PC-9 (cell line): ENCODE results near the gene LCA5. TPM values are rescaled to one million over a fixed set of nuclear protein-coding genes. Genes with fewer than 3 reads are reported as not detected.
"Not testable (repeated sequence)": the region's sequence is repeated elsewhere in the genome, so short reads cannot be mapped to it uniquely, and the experiment has no call there.

Source experiments
- BruUV-seq: library from RNA; stranded (reverse); fragments of 400-500 nt; replicated peaks from 2 replicates; lab custom pipeline; 2021; lab: Mats Ljungman, UMichigan
- CTCF ChIA-PET: fragments of 300-600 bp; sonication (Branson Sonifier 250); formaldehyde crosslinking; loops from one replicate; lab custom pipeline; 2022; ENCODE audit warnings: antibody characterized with exemption; lab: Charles Lee
- POLR2A ChIA-PET: fragments of 300-600 bp; sonication (Branson Sonifier 250); formaldehyde crosslinking; loops from one replicate; lab custom pipeline; 2022; ENCODE audit warnings: antibody characterized with exemption; ENCODE audit not compliant: unreplicated experiment; lab: Charles Lee
- DNase-seq, 2 experiments: peaks; one replicate each; pipeline versions ENCODE4 v3.0.0 to v3.0.0-alpha.2; 2015 to 2022; ENCODE audit warnings: mixed read lengths in 1 of 2
- H2AFZ ChIP-seq: fragments of 200-600 bp; sonication (generic); 2 replicates; pipeline ENCODE4 v1.8.1; 2017; ENCODE audit warnings: antibody characterized with exemption
- H3F3A ChIP-seq: fragments of 200-600 bp; sonication (generic); 2 replicates; pipeline ENCODE4 v1.8.1; 2017; ENCODE audit warnings: antibody characterized with exemption, mild to moderate bottlenecking, low read depth; ENCODE audit not compliant: insufficient read depth
- H3K27ac ChIP-seq: fragments of 200-600 bp; sonication (generic); 2 replicates; pipeline ENCODE4 v1.6.1; 2016; ENCODE audit warnings: mixed run types
- H3K27me3 ChIP-seq: fragments of 200-600 bp; sonication (generic); 2 replicates; pipeline ENCODE4 v1.6.1; 2016; ENCODE audit warnings: low read depth, mixed run types; ENCODE audit not compliant: insufficient read depth
- H3K36me3 ChIP-seq: fragments of 200-600 bp; sonication (generic); 2 replicates; pipeline ENCODE4 v1.6.1; 2016; ENCODE audit warnings: low read depth, mixed run types
- H3K4me1 ChIP-seq: fragments of 200-600 bp; sonication (generic); replicated peaks from 2 replicates; pipeline ENCODE4 v1.6.1; 2016; ENCODE audit warnings: mixed run types; ENCODE audit not compliant: insufficient read depth
- H3K4me2 ChIP-seq: fragments of 200-600 bp; sonication (generic); 2 replicates; pipeline ENCODE4 v1.6.1; 2017; ENCODE audit warnings: mixed run types
- H3K4me3 ChIP-seq: fragments of 200-600 bp; sonication (generic); 2 replicates; pipeline ENCODE4 v1.6.1; 2016; ENCODE audit warnings: mixed run types
- H3K79me2 ChIP-seq: fragments of 200-600 bp; sonication (generic); 2 replicates; pipeline ENCODE4 v1.6.1; 2017; ENCODE audit warnings: low read depth, mixed run types
- H3K9me2 ChIP-seq: fragments of 200-600 bp; sonication (generic); 2 replicates; pipeline ENCODE4 v1.8.1; 2017; ENCODE audit warnings: mild to moderate bottlenecking; ENCODE audit not compliant: insufficient read depth
- H3K9me3 ChIP-seq: fragments of 200-600 bp; sonication (generic); 2 replicates; pipeline ENCODE4 v1.8.1; 2016; ENCODE audit warnings: low read depth; ENCODE audit not compliant: insufficient read depth
- H4K20me1 ChIP-seq: fragments of 200-600 bp; sonication (generic); 2 replicates; pipeline ENCODE4 v1.8.1; 2017; ENCODE audit not compliant: insufficient read depth
- EZH2 ChIP-seq: fragments of 200-600 bp; sonication (generic); IDR thresholded peaks from 2 replicates; pipeline ENCODE4 v1.8.0; 2017; ENCODE audit warnings: antibody characterized with exemption, low read depth
- intact Hi-C: fragments of 100-400 bp; cut with micrococcal nuclease; formaldehyde crosslinking; loops from one replicate; pipeline ENCODE4 v1.10.0; 2022; ENCODE audit not compliant: unreplicated experiment
- total RNA-seq: library from RNA; stranded (reverse); gene quantifications from 2 replicates; pipeline ENCODE4 v1.2.3, GENCODE V29; 2021
- TF ChIP-seq, protein P1 (sequence below): fragments of 200-600 bp; sonication (generic); conservative IDR thresholded peaks from 2 replicates; pipeline ENCODE4 v1.6.1; 2017; ENCODE audit warnings: mixed run types, antibody characterized with exemption, mild to moderate bottlenecking, moderate library complexity

LCA5 gene
- total RNA-seq, 1 experiment from 2014 or later: 5.4 TPM

DNA sequence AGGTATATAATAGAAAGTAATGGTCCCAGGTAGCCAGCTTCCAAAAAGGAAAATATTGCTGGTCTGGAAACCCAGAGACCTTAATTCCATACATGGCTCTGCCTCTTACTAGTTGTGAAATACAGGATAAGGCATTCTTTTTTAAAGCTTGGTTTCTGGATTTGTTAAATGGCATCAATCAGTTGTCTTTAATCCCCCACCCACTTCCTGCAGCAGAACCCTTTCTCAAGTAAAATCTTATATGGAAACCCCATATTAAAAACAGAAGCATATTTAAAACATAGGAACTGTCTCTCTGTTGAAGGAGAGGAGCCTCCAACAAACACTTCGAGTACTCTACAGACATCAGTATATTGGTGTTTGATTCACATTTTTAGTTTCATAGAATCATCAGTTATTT lies 6.2 kb upstream of the LCA5 start:
- Histone ChIP-seq H3K4me1 (peaks cover 19% of the 10 kb centered on the region), H3K27me3 (no peaks in the 10 kb centered on the region), H3K9me3 (no peaks in the 10 kb centered on the region), H3F3A (peaks cover 5% of the 10 kb centered on the region; the same call in 1 of the 2 replicates), H3K36me3 (no peaks in the 10 kb centered on the region), H3K4me3 (no peak overlapping the region), H4K20me1 (no peaks in the 10 kb centered on the region), H3K79me2 (no peaks in the 10 kb centered on the region), H3K27ac (no peak overlapping the region), H2AFZ (no peak overlapping the region), H3K4me2 (no peak overlapping the region), H3K9me2 (no peaks in the 10 kb centered on the region)
- CTCF ChIA-PET: no interaction called here
- no TSS peak for BruUV-seq
- POLR2A ChIA-PET: no interaction called here
- intact Hi-C loops: no loop called here
- TF ChIP-seq, protein P1, sequence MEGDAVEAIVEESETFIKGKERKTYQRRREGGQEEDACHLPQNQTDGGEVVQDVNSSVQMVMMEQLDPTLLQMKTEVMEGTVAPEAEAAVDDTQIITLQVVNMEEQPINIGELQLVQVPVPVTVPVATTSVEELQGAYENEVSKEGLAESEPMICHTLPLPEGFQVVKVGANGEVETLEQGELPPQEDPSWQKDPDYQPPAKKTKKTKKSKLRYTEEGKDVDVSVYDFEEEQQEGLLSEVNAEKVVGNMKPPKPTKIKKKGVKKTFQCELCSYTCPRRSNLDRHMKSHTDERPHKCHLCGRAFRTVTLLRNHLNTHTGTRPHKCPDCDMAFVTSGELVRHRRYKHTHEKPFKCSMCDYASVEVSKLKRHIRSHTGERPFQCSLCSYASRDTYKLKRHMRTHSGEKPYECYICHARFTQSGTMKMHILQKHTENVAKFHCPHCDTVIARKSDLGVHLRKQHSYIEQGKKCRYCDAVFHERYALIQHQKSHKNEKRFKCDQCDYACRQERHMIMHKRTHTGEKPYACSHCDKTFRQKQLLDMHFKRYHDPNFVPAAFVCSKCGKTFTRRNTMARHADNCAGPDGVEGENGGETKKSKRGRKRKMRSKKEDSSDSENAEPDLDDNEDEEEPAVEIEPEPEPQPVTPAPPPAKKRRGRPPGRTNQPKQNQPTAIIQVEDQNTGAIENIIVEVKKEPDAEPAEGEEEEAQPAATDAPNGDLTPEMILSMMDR: no peak
- no peak for TF ChIP-seq EZH2
- no peak for DNase-seq

DNA sequence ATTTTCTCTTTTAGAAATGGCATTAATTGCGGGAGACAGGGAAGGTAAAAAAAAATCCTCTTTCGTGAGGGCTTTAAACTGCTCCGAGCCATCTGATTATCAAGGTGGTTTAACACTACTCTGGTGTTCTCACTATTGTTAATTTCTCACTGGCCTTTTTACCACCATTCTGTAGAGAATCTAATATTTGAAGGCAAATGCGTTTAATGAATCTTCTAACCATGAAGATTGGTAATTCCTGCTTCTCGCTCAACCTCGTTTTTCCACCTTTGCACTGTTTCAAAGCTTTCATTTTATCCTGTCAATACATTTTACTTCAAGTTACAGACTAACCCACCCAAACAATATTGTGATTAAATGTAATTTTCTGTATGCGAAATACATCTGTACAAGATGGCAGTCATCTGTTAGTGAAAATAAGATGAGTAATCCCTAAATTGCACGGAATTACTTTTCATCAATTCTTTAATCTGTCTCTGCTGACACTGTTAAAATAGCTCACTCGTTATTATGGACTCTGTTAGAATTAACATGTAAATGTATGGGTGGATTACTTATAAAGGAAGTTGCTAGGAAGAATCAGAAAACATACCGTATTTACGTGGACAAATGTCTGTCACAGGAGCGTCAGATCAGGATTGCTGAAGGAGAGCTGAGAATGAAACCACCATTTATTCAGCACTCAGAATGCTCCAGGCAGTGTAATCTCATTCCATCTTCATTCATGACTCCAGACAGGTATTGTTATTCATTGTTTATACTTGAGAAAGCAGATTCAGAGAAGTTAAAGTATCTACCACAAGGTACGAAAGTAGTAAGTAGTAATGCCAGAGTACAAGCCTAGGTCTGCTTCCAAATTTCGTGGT lies 1.1 kb upstream of the LCA5 start:
- Histone ChIP-seq H2AFZ (peak overlapping the region; percentile 84), H3K9me2 (no peaks in the 10 kb centered on the region), H3K9me3 (no peaks in the 10 kb centered on the region), H3K4me3 (peak overlapping the region; percentile 82), H4K20me1 (no peaks in the 10 kb centered on the region), H3K4me2 (peak overlapping the region; percentile 96), H3K27ac (peak overlapping the region; percentile 39; the same call in 1 of the 2 replicates), H3K79me2 (no peaks in the 10 kb centered on the region), H3F3A (no peaks in the 10 kb centered on the region), H3K27me3 (no peaks in the 10 kb centered on the region), H3K36me3 (no peaks in the 10 kb centered on the region), H3K4me1 (no peaks in the 10 kb centered on the region)
- peak in 1 of 2 experiments; percentile 46 for DNase-seq
- BruUV-seq: no TSS peak
- intact Hi-C loops: loop anchor here (5.0 kb wide), 3 partner anchors 71 to 461 kb away; partner anchors contain the start of gene PHIP
- POLR2A ChIA-PET: no interaction called here
- TF ChIP-seq, protein P1: no peak
- TF ChIP-seq EZH2: no peak
- CTCF ChIA-PET: no interaction called here

DNA sequence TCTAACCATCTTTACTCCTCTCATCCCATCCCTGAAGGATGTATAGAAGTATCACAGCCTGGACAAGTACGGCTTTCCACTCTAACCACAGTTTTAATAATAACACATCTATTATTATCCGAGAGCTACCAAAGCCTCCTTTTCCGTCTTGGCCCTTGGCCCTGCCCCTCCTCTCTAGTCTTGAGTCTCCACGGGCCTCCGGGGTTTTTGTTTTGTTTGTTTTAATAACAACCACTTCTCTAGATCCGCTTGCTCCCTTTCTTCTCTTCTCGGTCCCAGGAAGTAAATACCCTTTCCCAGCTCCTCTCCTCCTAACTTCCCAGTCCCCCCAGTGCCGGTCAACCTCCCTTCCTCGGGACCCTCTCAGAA lies 661 bp downstream of the LCA5 start:
- BruUV-seq: no TSS peak
- H3K4me3 ChIP-seq: peak overlapping the region; percentile 82
- DNase-seq: no peak
- ChIA-PET POLR2A (interaction anchor here (0.6 to 0.7 kb wide), 5 partner anchors 8 to 933 kb away, joined by 3 to 4 read pairs (median 3); no protein-coding TSS in a partner anchor), CTCF (interaction anchor here (0.6 kb wide), 1 partner anchor 331 kb away, joined by 4 read pairs; no protein-coding TSS in a partner anchor)
- H3K27ac ChIP-seq: peak overlapping the region; percentile 11
- no peaks in the 10 kb centered on the region for H3K9me2 ChIP-seq
- no peaks in the 10 kb centered on the region for H3K9me3 ChIP-seq
- H4K20me1 ChIP-seq: no peaks in the 10 kb centered on the region
- no peaks in the 10 kb centered on the region for H3K27me3 ChIP-seq
- no peak for TF ChIP-seq EZH2
- TF ChIP-seq, protein P1: no peak
- no peaks in the 10 kb centered on the region for H3K79me2 ChIP-seq
- H3K4me2 ChIP-seq: peak overlapping the region; percentile 96
- H3F3A ChIP-seq: no peaks in the 10 kb centered on the region
- intact Hi-C loops: loop anchor here (2.0 to 5.0 kb wide), 4 partner anchors 69 to 459 kb away; partner anchors contain the start of gene PHIP
- peak overlapping the region; percentile 90 for H2AFZ ChIP-seq
- no peaks in the 10 kb centered on the region for H3K4me1 ChIP-seq
- H3K36me3 ChIP-seq: no peaks in the 10 kb centered on the region

DNA sequence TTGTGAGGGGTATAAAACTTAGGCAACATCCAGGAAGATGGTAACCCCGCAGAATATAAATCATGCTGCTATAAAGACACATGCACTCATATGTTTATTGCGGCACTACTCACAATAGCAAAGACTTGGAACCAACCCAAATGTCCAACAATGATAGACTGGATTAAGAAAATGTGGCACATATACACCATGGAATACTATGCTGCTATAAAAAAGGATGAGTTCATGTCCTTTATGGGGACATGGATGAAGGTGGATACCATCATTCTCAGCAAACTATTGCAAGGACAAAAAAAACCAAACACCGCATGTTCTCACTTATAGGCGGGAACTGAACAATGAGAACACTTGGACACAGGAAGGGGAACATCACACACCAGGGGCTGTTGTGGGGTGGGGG lies 7.7 kb downstream of the LCA5 start:
- POLR2A ChIA-PET, H2AFZ ChIP-seq, H3K4me2 ChIP-seq, H3K4me3 ChIP-seq, H3K36me3 ChIP-seq, DNase-seq, BruUV-seq, intact Hi-C loops, H3K9me3 ChIP-seq, H4K20me1 ChIP-seq, CTCF ChIA-PET, H3K9me2 ChIP-seq, H3F3A ChIP-seq, H3K27ac ChIP-seq, H3K27me3 ChIP-seq, H3K79me2 ChIP-seq: not testable (repeated sequence)
- H3K4me1 ChIP-seq: peaks cover 16% of the 10 kb centered on the region
